AG04449 (cell line): Measurements from ENCODE around the gene MDGA2.

Source experiments
- CTCF ChIA-PET: fragments of 350-600 bp; formaldehyde crosslinking; extraction: SDS; loops from one replicate; lab custom pipeline; 2021; ENCODE audit warnings: antibody characterized with exemption; lab: Yijun Ruan, JAX
- POLR2A ChIA-PET: fragments of 400-600, 350-600 bp; formaldehyde crosslinking; extraction: SDS; loops from one replicate; lab custom pipeline; 2020; ENCODE audit warnings: antibody characterized with exemption, inconsistent platforms; lab: Yijun Ruan, JAX
- DNase-seq: peaks from one replicate; pipeline ENCODE4 v3.0.0-alpha.2; 2010; ENCODE audit warnings: low read depth, low spot score
- H3K4me3 ChIP-seq: 2 replicates; pipeline ENCODE4 v1.5.1; 2011; ENCODE audit warnings: low read depth, mild to moderate bottlenecking, control low read depth, low read length
- CTCF ChIP-seq: IDR thresholded peaks from one replicate; pipeline ENCODE4 v1.5.1; 2011; ENCODE audit warnings: mild to moderate bottlenecking, moderate library complexity, low read length, control low read depth, inconsistent platforms; ENCODE audit not compliant: insufficient read depth; ENCODE audit errors: missing control alignments

The MDGA2 gene

GRCh38 chr14:47675466-47676314 is at the start of gene MDGA2:
TSS of gene MDGA2 (minus strand) at chr14:47675605.
- CTCF ChIA-PET: no interaction called here
- no peak for DNase-seq

DNA sequence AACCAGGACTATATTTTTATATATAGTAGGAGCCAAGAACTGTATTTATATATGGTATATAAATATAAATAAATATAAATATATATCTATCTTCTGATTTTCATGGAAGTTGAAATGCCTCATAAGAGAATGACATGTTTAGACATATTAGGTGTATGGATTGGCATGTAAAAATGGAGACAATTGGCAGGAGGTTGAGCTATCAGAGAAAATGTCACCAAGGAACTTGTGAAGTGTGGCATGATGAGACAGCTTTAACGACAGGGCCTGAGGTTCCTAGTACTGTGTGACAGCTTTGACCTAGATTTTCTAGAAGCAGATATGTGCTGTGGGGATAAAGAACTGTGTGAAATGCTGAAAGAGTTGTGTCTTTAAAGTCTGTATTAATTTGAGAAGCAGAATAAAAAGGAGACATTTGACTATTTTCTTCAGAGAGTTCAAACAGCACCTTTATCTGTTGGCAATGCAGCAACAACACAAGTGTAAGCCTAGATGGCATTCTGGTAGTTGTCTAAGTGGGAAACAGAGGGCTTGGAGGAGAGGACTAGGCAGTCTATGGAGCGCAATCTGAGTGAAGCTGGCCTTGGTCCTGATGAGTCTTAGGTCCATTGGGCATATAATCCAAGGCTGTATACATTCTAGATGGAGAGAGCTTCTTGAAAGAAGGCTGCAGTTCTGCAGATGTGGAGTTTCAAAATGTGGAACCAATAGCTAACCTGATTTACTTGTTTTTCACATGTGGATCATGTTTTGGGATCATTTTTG is 47.7 kb upstream of the MDGA2 start:
- CTCF ChIA-PET: no interaction called here

More at GRCh38 chr14:47675466-47676314, at the start of gene MDGA2:
- TF ChIP-seq CTCF: no peak
- POLR2A ChIA-PET: no interaction called here
- H3K4me3 ChIP-seq: no peak within 1 kb of the TSS

DNA sequence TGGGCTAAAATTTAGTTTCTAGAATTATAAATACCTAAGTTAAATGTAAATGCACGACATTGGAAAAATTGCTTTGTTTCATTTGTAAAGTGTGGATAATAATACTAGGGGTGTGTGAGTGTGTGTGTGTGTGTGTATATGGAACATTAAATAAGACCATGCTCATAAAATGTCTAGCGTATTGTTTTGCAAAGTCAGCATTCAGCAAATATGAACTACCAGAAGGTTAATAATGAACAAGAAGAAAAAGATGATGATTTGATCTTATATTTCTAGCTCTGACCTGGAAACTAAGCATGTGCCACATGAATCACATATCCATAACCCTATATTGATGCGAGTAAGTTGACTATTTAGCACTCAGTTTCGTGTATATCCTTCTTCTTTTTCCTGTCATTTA is 44.9 kb upstream of the MDGA2 start:
- CTCF ChIA-PET: no interaction called here
- POLR2A ChIA-PET: no interaction called here
- H3K4me3 ChIP-seq: no peak overlapping the region
- TF ChIP-seq CTCF: no peak
- DNase-seq: no peak

More for the DNA sequence above, 47.7 kb upstream of the MDGA2 start:
- TF ChIP-seq CTCF: no peak
- H3K4me3 ChIP-seq: no peak overlapping the region
- POLR2A ChIA-PET: no interaction called here
- DNase-seq: no peak

DNA sequence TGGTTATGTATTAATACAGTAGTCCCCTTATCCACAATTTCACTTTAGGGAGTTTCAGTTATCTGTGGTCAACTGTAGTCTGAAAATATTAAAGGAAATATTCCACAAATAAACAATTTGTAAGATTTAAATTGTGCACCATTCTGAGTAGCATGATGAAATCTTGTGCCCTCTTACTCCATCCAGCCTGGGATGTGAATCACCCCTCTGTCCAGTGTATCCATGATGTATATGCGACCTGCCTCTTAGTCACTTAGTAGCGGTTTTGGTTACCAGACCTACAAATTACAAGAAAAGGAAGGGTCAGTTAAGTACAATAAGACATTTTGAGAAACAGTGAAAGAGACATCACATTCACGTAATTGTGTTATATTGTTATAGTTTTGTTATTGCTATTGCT is 39.9 kb upstream of the MDGA2 start:
- no peak for DNase-seq
- ChIA-PET POLR2A (no interaction called here), CTCF (no interaction called here)

GRCh38 chr14:47710581-47710980 is 35.2 kb upstream of the MDGA2 start:
- ChIA-PET POLR2A (no interaction called here), CTCF (no interaction called here)
- no peak overlapping the region for H3K4me3 ChIP-seq
- DNase-seq: no peak
- no peak for TF ChIP-seq CTCF

More for the DNA sequence above, 39.9 kb upstream of the MDGA2 start:
- no peak for TF ChIP-seq CTCF
- no peak overlapping the region for H3K4me3 ChIP-seq

DNA sequence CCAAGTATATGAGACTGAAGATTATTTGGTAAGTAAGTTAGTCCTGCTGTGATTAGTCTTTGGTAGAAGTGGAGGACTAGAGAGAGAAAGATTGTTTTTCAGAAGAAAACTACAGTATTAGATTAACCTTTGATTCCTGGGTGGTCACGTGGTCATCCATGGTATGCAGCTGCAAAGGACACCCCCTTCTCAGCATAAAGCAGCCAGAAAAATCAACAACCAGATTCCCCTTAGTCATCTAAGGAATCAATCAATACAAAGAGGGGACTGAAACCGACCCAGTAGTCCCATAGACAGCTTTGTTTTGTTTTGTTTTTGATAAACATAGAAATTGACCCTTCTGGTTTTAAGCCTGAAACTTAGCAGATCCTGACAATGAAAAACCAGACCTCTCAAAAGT is 30.3 kb upstream of the MDGA2 start:
- no peak for TF ChIP-seq CTCF
- DNase-seq: no peak
- no peak overlapping the region for H3K4me3 ChIP-seq
- POLR2A ChIA-PET: no interaction called here
- CTCF ChIA-PET: no interaction called here
